ENCODE measurements around the gene MRPL48. TPM values are rescaled to one million over a fixed set of nuclear protein-coding genes. Genes with fewer than 3 reads are reported as not detected.
A peak's percentile ranks its signal among the peaks of the same experiment; 100 is the strongest.

MRPL48 gene
- total RNA-seq, 1 experiment from 2014 or later: 38.7 TPM

DNA sequence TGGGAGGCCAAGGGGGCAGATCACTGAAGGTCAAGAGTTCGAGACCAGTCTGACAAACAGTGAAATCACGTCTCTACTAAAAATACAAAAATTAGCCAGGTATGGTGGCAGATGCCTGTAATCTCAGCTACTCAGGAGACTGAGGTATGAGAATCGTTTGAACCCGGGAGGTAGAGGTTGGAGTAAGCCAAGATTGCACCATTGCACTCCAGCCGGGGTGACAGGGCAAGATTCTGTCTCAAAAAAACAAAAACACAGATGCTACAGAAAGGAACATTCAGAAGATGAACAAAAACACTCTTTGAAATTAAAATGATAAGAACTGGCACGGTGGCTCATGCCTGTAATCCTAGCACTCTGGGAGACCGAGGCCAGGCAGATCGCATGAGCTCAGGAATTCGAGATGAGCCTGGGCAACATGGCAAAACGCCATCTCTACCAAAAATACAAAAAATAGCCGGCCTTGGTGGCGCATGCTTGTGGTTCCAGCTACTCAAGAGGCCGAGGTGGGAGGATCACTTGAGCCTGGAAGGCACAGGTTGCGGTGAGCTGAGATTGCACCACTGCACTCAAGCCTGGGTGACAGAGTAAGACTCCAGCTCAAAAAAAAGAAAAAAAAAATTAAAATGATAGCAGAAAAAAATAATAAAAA lies 35.3 kb upstream of the MRPL48 start:
- H3K27ac Mint-ChIP-seq: peak overlapping the region; percentile 41; the same call in 1 of the 2 replicates
- peaks cover 2% of the 10 kb centered on the region; the same call in 1 of the 2 replicates for H3K36me3 Mint-ChIP-seq
- TF ChIP-seq ZNF138 (CRISPR knock-in tag; conservative IDR thresholded peaks at IDR 0.05) (no peak), ESRRA (CRISPR knock-in tag; IDR thresholded peaks at IDR 0.05; ENCODE audit: borderline replicate concordance) (no peak), TEAD1 (CRISPR knock-in tag; IDR thresholded peaks at IDR 0.05) (no peak), TCF7 (CRISPR knock-in tag; IDR thresholded peaks at IDR 0.05; ENCODE audit: low read depth) (no peak), GTF2I (CRISPR knock-in tag; conservative IDR thresholded peaks at IDR 0.05) (no peak), FOXP1 (CRISPR knock-in tag; IDR thresholded peaks at IDR 0.05; ENCODE audit: borderline replicate concordance) (no peak)
- TF ChIP-seq, protein P1, sequence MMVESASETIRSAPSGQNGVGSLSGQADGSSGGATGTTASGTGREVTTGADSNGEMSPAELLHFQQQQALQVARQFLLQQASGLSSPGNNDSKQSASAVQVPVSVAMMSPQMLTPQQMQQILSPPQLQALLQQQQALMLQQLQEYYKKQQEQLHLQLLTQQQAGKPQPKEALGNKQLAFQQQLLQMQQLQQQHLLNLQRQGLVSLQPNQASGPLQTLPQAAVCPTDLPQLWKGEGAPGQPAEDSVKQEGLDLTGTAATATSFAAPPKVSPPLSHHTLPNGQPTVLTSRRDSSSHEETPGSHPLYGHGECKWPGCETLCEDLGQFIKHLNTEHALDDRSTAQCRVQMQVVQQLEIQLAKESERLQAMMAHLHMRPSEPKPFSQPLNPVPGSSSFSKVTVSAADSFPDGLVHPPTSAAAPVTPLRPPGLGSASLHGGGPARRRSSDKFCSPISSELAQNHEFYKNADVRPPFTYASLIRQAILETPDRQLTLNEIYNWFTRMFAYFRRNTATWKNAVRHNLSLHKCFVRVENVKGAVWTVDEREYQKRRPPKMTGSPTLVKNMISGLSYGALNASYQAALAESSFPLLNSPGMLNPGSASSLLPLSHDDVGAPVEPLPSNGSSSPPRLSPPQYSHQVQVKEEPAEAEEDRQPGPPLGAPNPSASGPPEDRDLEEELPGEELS (CRISPR knock-in tag; IDR thresholded peaks at IDR 0.05): no peak
- TF ChIP-seq, protein P2, sequence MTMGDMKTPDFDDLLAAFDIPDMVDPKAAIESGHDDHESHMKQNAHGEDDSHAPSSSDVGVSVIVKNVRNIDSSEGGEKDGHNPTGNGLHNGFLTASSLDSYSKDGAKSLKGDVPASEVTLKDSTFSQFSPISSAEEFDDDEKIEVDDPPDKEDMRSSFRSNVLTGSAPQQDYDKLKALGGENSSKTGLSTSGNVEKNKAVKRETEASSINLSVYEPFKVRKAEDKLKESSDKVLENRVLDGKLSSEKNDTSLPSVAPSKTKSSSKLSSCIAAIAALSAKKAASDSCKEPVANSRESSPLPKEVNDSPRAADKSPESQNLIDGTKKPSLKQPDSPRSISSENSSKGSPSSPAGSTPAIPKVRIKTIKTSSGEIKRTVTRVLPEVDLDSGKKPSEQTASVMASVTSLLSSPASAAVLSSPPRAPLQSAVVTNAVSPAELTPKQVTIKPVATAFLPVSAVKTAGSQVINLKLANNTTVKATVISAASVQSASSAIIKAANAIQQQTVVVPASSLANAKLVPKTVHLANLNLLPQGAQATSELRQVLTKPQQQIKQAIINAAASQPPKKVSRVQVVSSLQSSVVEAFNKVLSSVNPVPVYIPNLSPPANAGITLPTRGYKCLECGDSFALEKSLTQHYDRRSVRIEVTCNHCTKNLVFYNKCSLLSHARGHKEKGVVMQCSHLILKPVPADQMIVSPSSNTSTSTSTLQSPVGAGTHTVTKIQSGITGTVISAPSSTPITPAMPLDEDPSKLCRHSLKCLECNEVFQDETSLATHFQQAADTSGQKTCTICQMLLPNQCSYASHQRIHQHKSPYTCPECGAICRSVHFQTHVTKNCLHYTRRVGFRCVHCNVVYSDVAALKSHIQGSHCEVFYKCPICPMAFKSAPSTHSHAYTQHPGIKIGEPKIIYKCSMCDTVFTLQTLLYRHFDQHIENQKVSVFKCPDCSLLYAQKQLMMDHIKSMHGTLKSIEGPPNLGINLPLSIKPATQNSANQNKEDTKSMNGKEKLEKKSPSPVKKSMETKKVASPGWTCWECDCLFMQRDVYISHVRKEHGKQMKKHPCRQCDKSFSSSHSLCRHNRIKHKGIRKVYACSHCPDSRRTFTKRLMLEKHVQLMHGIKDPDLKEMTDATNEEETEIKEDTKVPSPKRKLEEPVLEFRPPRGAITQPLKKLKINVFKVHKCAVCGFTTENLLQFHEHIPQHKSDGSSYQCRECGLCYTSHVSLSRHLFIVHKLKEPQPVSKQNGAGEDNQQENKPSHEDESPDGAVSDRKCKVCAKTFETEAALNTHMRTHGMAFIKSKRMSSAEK (CRISPR knock-in tag; IDR thresholded peaks at IDR 0.05; ENCODE audit: borderline replicate concordance): no peak
- TF ChIP-seq, protein P3, sequence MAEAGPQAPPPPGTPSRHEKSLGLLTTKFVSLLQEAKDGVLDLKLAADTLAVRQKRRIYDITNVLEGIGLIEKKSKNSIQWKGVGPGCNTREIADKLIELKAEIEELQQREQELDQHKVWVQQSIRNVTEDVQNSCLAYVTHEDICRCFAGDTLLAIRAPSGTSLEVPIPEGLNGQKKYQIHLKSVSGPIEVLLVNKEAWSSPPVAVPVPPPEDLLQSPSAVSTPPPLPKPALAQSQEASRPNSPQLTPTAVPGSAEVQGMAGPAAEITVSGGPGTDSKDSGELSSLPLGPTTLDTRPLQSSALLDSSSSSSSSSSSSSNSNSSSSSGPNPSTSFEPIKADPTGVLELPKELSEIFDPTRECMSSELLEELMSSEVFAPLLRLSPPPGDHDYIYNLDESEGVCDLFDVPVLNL (CRISPR knock-in tag; IDR thresholded peaks at IDR 0.05; ENCODE audit: borderline replicate concordance, low read depth): no peak
- no peaks in the 10 kb centered on the region for H3K27me3 Mint-ChIP-seq (ENCODE audit: low read depth)
- ChIA-PET POLR2A (no interaction called here), CTCF (interaction anchor here (0.6 to 1.4 kb wide), 3 partner anchors 27 to 179 kb away, joined by 3 to 9 read pairs (median 3); no protein-coding TSS in a partner anchor)
- H3K4me1 Mint-ChIP-seq: peaks cover 16% of the 10 kb centered on the region
- ATAC-seq: no peak
- H3K9me3 Mint-ChIP-seq: no peaks in the 10 kb centered on the region
- H3K4me3 Mint-ChIP-seq: no peak overlapping the region
- no peak for DNase-seq (ENCODE audit: low spot score)

DNA sequence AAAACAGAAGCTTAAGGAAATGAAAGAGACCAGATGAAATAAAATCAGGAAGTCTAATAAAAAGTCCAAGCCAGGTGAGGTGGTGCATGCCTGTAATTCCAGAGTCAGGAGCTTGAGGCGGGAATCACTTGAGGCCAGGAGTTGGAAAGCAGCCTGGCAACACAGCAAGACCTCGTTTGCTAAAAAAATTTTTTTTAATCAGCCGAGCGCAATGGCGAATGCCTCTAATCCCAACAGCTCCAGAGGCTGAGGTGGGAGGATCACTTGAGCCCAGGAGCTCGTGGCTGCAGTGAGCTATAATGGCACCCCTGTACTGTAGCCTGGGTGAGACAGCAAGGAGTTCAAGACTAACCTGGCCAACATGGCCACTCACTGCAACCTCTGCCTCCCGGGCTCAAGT lies 34.8 kb upstream of the MRPL48 start:
- peaks cover 4% of the 10 kb centered on the region; the same call in 1 of the 2 replicates for H3K36me3 Mint-ChIP-seq
- DNase-seq (ENCODE audit: low spot score) (no peak), ATAC-seq (no peak; the same call in 1 of the 2 replicates)
- ChIA-PET POLR2A (no interaction called here), CTCF (interaction anchor here (0.6 to 1.4 kb wide), 3 partner anchors 28 to 178 kb away, joined by 3 to 9 read pairs (median 3); no protein-coding TSS in a partner anchor)
- no peaks in the 10 kb centered on the region for H3K9me3 Mint-ChIP-seq
- TF ChIP-seq OVOL2 (CRISPR knock-in tag; IDR thresholded peaks at IDR 0.05; ENCODE audit: borderline replicate concordance): no peak
- TF ChIP-seq ZNF232 (CRISPR knock-in tag; IDR thresholded peaks at IDR 0.05): no peak
- TF ChIP-seq ZNF121 (CRISPR knock-in tag; IDR thresholded peaks at IDR 0.05): no peak
- no peak for TF ChIP-seq ZNF263 (CRISPR knock-in tag; IDR thresholded peaks at IDR 0.05; ENCODE audit: low read depth)
- no peak for TF ChIP-seq SMAD3 (CRISPR knock-in tag; IDR thresholded peaks at IDR 0.05; ENCODE audit: borderline replicate concordance)
- no peaks in the 10 kb centered on the region for H3K27me3 Mint-ChIP-seq (ENCODE audit: low read depth)
- no peak overlapping the region for H3K27ac Mint-ChIP-seq
- no peak overlapping the region for H3K4me3 Mint-ChIP-seq
- peaks cover 21% of the 10 kb centered on the region for H3K4me1 Mint-ChIP-seq

DNA sequence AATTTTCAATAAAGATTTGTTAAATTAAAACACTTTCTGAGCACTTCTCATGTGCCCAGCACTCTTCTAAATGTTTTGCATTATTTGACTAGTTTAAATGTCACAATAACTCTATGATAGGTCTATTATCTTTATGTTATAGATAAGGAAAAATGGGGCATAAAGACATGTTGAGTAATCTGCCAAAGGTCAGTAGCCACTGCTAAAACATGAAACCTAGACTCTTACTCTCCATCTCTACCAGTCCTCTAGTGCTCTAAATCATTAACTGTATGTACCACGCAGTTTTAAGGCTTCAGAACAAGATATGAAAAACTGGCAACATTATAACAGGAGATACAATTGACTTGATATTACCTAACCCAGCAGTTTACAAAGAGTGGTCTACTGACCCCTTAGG lies 33.7 kb upstream of the MRPL48 start:
- no peak for DNase-seq (ENCODE audit: low spot score)
- H3K27me3 Mint-ChIP-seq (ENCODE audit: low read depth): no peaks in the 10 kb centered on the region
- CTCF ChIA-PET: no interaction called here
- H3K4me3 Mint-ChIP-seq: no peak overlapping the region
- POLR2A ChIA-PET: no interaction called here
- TF ChIP-seq SMAD3 (CRISPR knock-in tag; IDR thresholded peaks at IDR 0.05; ENCODE audit: borderline replicate concordance) (no peak), CREB1 (CRISPR knock-in tag; IDR thresholded peaks at IDR 0.05) (no peak), NFATC4 (CRISPR knock-in tag; IDR thresholded peaks at IDR 0.05) (no peak), IRF2 (CRISPR knock-in tag; IDR thresholded peaks at IDR 0.05; ENCODE audit: borderline replicate concordance, low read depth) (no peak), ZNF219 (CRISPR knock-in tag; IDR thresholded peaks at IDR 0.05; ENCODE audit: borderline replicate concordance) (no peak)
- H3K9me3 Mint-ChIP-seq: no peaks in the 10 kb centered on the region
- peaks cover 32% of the 10 kb centered on the region for H3K4me1 Mint-ChIP-seq
- no peak for ATAC-seq
- no peak overlapping the region for H3K27ac Mint-ChIP-seq
- H3K36me3 Mint-ChIP-seq: peaks cover 4% of the 10 kb centered on the region; the same call in 1 of the 2 replicates
